ENCODE measurements around the gene TRPM1.

TRPM1 gene

DNA sequence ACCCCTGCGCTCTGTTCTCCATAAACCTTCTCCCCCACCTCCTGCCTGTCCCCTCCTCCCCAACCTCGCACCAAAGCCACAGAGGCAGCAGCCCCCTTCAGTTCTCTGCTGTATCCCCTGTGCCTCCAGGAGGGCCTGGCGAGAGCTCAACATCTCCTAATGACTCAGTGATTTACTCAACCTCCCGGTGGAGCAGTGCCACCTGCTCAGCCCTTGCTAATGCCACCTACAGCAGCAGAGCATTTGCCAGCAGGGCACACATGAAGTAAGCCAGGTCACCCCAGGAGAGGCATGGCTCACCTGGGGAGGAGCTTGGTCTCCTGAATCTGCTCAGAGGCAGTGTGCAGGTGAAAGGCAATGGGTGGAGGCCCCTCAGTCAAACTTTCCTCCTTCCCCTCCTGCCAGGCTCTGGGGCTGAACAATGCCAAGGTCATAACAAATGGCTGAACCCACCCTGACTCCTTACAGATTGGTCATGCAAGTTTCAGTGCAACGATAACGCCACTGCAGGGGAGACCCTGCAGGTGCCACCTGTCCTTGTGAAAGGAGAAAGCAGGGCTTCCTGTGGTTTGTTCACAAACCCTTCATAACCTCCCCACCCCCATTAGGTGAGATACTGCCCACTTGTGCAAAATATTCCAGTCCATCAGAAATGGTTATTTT is 19.8 kb downstream of the TRPM1 start:
- DNase-seq: no peak

- DNase-seq: no peak
Observed at GRCh38 chr15:31081056-31081455, 20.5 kb downstream of the TRPM1 start.

DNA sequence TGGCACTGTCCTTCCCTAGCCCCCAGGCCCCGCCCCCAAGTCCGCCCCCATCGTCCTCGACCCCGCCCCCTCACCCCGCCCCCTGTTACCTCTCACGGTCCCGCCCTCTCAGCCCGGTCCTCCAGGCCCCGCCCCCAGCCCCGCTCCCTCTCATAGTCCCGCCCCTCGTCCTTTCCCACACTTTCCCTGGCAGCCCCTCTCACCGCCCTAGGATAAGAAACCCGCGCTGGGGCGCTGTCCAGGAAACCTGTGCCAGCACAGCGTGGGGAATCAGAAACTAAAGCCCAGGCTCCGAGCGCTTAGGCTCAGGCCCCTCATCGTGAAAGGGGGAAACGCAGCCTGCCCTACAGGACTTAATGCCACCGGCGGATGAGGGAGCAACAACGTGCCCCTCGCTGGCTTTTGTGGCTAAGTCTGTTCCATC is 20.9 kb downstream of the TRPM1 start:
- peak; percentile 14 for DNase-seq

DNA sequence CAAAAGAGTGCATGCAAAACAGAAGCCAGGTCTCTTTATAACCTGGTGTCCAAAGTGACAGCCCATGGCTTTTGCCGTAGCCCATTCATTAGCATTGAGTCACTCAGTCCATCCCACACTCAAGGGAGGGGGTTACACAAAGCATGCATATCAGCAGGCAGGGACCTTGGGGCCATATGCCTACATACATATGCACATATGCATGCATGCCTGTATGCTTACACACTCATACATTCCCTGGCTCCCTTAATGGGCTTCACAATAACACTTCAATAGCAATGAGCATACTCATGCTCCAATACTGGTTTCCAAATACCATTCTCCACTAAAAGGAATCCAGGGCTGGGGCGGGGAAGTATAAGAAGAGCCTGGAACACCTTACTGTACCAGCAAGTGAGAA is 22.0 kb downstream of the TRPM1 start:
- no peak for DNase-seq

- DNase-seq: no peak
Observed at GRCh38 chr15:31078471-31078870, 23.1 kb downstream of the TRPM1 start.

DNA sequence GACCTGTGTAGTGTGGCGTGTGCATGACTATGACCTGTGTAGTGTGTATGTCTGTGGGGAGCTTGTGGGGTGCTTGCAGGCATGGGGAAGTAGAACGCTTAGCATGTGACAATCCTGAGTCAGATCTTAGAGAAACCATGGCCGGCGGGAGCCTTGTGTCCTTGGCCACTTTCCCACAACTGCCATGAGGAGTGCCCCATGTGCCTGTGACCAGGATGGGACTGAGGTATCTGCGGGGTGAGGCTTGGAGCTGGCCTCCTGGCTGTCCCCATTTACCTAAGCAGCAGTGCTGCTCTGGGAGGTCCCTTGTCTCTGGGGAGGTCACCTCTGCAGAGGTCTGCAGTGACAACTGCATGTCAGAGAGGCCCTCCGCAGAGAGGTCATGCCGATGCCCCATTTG is 23.6 kb downstream of the TRPM1 start:
- no peak for DNase-seq

DNA sequence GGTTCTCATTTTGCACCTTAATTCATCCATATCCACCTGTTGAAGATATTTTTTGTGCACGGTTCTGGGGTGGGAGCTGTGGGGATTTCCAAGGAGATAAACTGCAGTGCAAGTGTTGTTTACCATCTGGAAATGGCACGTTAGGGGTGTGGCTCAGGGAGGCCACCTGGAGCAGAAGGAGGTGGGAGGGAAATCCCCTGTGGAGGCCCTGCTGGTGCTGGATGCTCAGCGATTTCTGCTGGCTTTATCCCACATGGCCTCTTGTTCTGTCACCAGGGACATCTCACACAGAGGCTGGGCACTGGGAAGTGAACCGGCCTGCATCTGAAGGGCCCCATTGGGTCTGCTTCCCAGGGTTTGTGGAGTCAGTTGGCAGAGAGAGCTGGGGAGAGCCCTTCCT is 24.3 kb downstream of the TRPM1 start:
- no peak for DNase-seq

DNA sequence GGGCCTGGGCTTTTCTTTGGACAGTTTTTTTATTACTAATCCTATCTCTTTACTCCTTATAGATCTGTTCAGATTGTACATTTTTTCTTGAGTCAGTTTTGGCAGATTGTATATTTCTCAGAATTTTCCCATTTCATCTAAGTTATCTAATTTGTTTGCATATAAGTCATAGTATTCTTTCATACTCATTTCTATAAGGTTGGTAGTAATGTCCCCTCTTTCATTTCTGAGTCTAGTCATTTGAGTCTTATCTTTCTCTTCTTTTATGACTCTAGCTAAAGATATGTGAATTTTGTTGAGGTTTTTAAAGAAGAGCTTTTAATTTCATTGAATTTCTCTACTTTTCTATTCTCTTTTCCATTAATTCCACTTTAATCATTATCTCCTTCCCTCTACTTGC is 27.2 kb downstream of the TRPM1 start:
- DNase-seq: no peak

GRCh38 chr15:31070867-31071266 is 30.7 kb downstream of the TRPM1 start:
- no peak for DNase-seq

GRCh38 chr15:31069360-31070000 is 32.0 kb downstream of the TRPM1 start:
- no peak for DNase-seq

- no peak for DNase-seq
Observed at GRCh38 chr15:31067890-31068603, 33.5 kb downstream of the TRPM1 start.

- no peak for DNase-seq
Observed at GRCh38 chr15:31065824-31066223, 35.7 kb downstream of the TRPM1 start.

- DNase-seq: no peak
Observed at GRCh38 chr15:31062911-31063310, 38.6 kb downstream of the TRPM1 start.

- no peak for DNase-seq
Observed at GRCh38 chr15:31062310-31062847, 39.1 kb downstream of the TRPM1 start.

- DNase-seq: no peak
Observed at GRCh38 chr15:31060429-31061140, 40.9 kb downstream of the TRPM1 start.

- no peak for DNase-seq
Observed at GRCh38 chr15:31058236-31058962, 43.1 kb downstream of the TRPM1 start.

DNA sequence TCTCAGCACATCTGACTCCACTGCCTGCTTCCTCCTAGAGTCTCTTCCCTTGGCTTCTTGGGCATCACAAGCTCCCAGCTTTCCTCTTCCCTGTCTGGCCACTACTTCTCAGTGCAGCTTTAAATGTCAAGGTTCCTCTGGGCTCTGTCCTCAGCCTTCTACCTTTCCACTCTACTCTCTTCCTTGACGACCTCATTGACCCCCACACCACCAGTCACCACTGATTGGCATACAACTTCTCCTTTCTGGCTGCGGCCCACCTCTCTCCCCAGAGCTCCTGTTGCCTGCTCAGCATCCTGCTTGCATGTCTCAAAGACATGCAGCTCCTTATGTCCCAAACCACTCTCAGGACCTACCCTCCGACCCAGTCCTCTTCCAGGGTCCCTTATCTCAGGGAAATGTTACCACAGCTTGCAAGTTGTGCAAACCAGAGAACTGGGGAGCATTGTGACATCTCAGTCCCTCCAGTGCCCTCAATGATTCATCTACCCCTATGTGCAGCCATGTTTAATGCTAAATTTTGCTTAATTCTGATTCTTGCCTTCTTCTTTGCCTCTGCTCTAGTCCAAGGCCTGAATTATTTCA is 49.9 kb downstream of the TRPM1 start:
- DNase-seq: no peak

GRCh38 chr15:31050953-31051352 is 50.6 kb downstream of the TRPM1 start:
- DNase-seq: no peak

GRCh38 chr15:31049682-31050615 is 51.6 kb downstream of the TRPM1 start:
- DNase-seq: no peak

DNA sequence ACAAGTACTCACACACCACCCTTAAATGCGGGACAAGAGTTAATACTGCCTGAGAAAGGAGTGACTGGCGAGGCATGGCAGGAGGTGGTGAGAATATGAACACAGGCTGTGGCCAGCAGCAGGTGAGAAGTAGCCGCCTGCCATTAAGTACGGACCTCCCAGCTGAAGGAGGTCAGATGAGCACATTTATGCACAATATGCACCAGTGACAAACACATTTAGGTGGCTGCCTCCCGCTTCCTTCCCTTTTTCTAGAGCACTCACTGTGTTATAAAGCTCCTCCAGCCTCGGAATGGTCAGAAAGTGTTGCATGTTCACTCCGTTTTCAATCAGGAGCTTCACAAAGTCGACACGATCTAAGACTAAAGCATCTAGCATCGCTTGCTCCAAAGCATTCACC is 52.4 kb downstream of the TRPM1 start:
- no peak for DNase-seq

- DNase-seq: no peak
Observed at GRCh38 chr15:31047437-31047836, 54.1 kb downstream of the TRPM1 start.
